Neural cell (in vitro differentiated cells): ENCODE measurements around the gene ANKRD26. TPM values are rescaled to one million over a fixed set of nuclear protein-coding genes. Genes with fewer than 3 reads are reported as not detected.

Experiments used
- H2AFZ ChIP-seq: fragments of 200-600, 300-800 bp; sonication (generic), shearing (Covaris generic); 2 replicates; pipeline ENCODE4 v1.6.0; 2014; ENCODE audit warnings: low read depth, mild to moderate bottlenecking, antibody characterized with exemption, low read length, moderate library complexity
- H3F3A ChIP-seq: fragments of 200-600 bp; shearing (Covaris generic); 2 replicates; pipeline ENCODE4 v1.6.1; 2016; ENCODE audit warnings: mild to moderate bottlenecking, moderate library complexity, mixed read lengths, antibody characterized with exemption, low read length; ENCODE audit not compliant: insufficient read depth, poor library complexity, severe bottlenecking
- H3K27ac ChIP-seq: fragments of 200-600, 300-800 bp; sonication (generic), shearing (Covaris generic); 2 replicates; pipeline ENCODE4 v1.5.1; 2014; ENCODE audit warnings: mild to moderate bottlenecking, low read length, moderate library complexity
- H3K27me3 ChIP-seq: fragments of 300-800, 200-600 bp; sonication (generic), shearing (Covaris generic); 2 replicates; pipeline ENCODE4 v1.6.0; 2014; ENCODE audit warnings: mild to moderate bottlenecking, low read depth, low read length, moderate library complexity; ENCODE audit not compliant: insufficient read depth
- H3K36me3 ChIP-seq: fragments of 300-800, 200-600 bp; sonication (generic), shearing (Covaris generic); 2 replicates; pipeline ENCODE4 v1.5.1; 2014; ENCODE audit warnings: mild to moderate bottlenecking, antibody characterized with exemption, low read length, moderate library complexity; ENCODE audit not compliant: insufficient read depth
- H3K4me2 ChIP-seq: fragments of 300-800, 200-600 bp; sonication (generic), shearing (Covaris generic); 2 replicates; pipeline ENCODE4 v1.6.0; 2014; ENCODE audit warnings: mild to moderate bottlenecking, low read length
- H3K4me3 ChIP-seq: fragments of 300-800, 200-600 bp; sonication (generic), shearing (Covaris generic); 2 replicates; pipeline ENCODE4 v1.5.1; 2014; ENCODE audit warnings: mild to moderate bottlenecking, low read length, moderate library complexity
- H3K79me2 ChIP-seq: fragments of 200-600 bp; shearing (Covaris generic); replicated peaks from 2 replicates; pipeline ENCODE4 v1.6.0; 2014; ENCODE audit warnings: mild to moderate bottlenecking, low read length, moderate library complexity; ENCODE audit not compliant: insufficient read depth
- H3K9ac ChIP-seq: fragments of 300-800, 200-600 bp; sonication (generic), shearing (Covaris generic); 2 replicates; pipeline ENCODE4 v1.6.1; 2016; ENCODE audit warnings: mild to moderate bottlenecking, low read length, mixed read lengths
- H3K9me2 ChIP-seq: fragments of 200-600 bp; shearing (Covaris generic); 2 replicates; pipeline ENCODE4 v1.6.1; 2016; ENCODE audit warnings: mild to moderate bottlenecking, low read length, mixed read lengths; ENCODE audit not compliant: insufficient read depth
- H3K9me3 ChIP-seq: fragments of 200-600, 300-800 bp; sonication (generic), shearing (Covaris generic); 2 replicates; pipeline ENCODE4 v1.6.1; 2016; ENCODE audit warnings: mild to moderate bottlenecking, mixed run types, low read length, moderate library complexity, mixed read lengths
- H4K20me1 ChIP-seq: fragments of 200-600 bp; shearing (Covaris generic); 2 replicates; pipeline ENCODE4 v1.6.1; 2016; ENCODE audit warnings: mild to moderate bottlenecking, mixed run types; ENCODE audit not compliant: insufficient read depth
- CTCF ChIP-seq: fragments of 450-650 bp; IDR thresholded peaks from 2 replicates; pipeline ENCODE4 v1.5.1; 2014; ENCODE audit warnings: antibody characterized with exemption, mild to moderate bottlenecking, moderate library complexity; ENCODE audit not compliant: poor library complexity, severe bottlenecking
- EP300 ChIP-seq: fragments of 450-650 bp; conservative IDR thresholded peaks from 2 replicates; pipeline ENCODE4 v1.6.1; 2014; ENCODE audit warnings: antibody characterized with exemption, mild to moderate bottlenecking, moderate library complexity; ENCODE audit not compliant: poor library complexity, severe bottlenecking
- EZH2 ChIP-seq: fragments of 200-600, 300-800 bp; shearing (Covaris generic), sonication (generic); IDR thresholded peaks from 2 replicates; pipeline ENCODE4 v1.6.1; 2014; ENCODE audit warnings: antibody characterized with exemption, low read length, borderline replicate concordance, mild to moderate bottlenecking; ENCODE audit not compliant: insufficient read depth, poor library complexity, severe bottlenecking
- MXI1 ChIP-seq: fragments of 450-650 bp; conservative IDR thresholded peaks from 2 replicates; pipeline ENCODE4 v1.6.1; 2014; ENCODE audit warnings: antibody characterized with exemption, mild to moderate bottlenecking; ENCODE audit not compliant: poor library complexity, severe bottlenecking
- POLR2AphosphoS5 ChIP-seq: IDR thresholded peaks from 2 replicates; pipeline ENCODE4 v1.6.1; 2012
- RAD21 ChIP-seq: fragments of 450-650 bp; conservative IDR thresholded peaks from 2 replicates; pipeline ENCODE4 v1.6.1; 2014; ENCODE audit warnings: antibody characterized with exemption, mild to moderate bottlenecking, moderate library complexity
- REST ChIP-seq: IDR thresholded peaks from 2 replicates; pipeline ENCODE4 v1.6.1; 2012; ENCODE audit warnings: borderline replicate concordance
- SMC3 ChIP-seq: fragments of 450-650 bp; conservative IDR thresholded peaks from 2 replicates; pipeline ENCODE4 v1.6.1; 2014; ENCODE audit warnings: antibody characterized with exemption, mild to moderate bottlenecking, moderate library complexity; ENCODE audit not compliant: poor library complexity
- TAF1 ChIP-seq: IDR thresholded peaks from 2 replicates; pipeline ENCODE4 v1.6.1; 2012; ENCODE audit warnings: low read depth
- polyA plus RNA-seq: library from polyadenylated mRNA; depleted of rRNA; stranded (reverse); fragments of >200 nt; gene quantifications from 2 replicates; pipeline ENCODE4 v1.2.3, GENCODE V29; 2014

ANKRD26 gene
- polyA plus RNA-seq, 1 donor from 2014 or later, result 14.7 TPM

GRCh38 chr10:27138277-27138676 is 38.0 kb upstream of the ANKRD26 start:
- Histone ChIP-seq H4K20me1 (no peaks in the 10 kb centered on the region), H3F3A (no peaks in the 10 kb centered on the region), H2AFZ (no peak overlapping the region), H3K36me3 (peaks cover 8% of the 10 kb centered on the region), H3K9me3 (no peaks in the 10 kb centered on the region), H3K4me2 (no peak overlapping the region), H3K9ac (no peak overlapping the region), H3K4me3 (no peak overlapping the region), H3K27ac (no peak overlapping the region), H3K79me2 (peaks cover 4% of the 10 kb centered on the region), H3K27me3 (no peaks in the 10 kb centered on the region), H3K9me2 (no peaks in the 10 kb centered on the region)
- TF ChIP-seq RAD21, result no peak
- no peak for TF ChIP-seq EZH2
- no peak for TF ChIP-seq EP300
- TF ChIP-seq POLR2AphosphoS5, result no peak
- no peak for TF ChIP-seq REST
- no peak for TF ChIP-seq SMC3
- TF ChIP-seq MXI1, result no peak
- no peak for TF ChIP-seq CTCF
- no peak for TF ChIP-seq TAF1

- Histone ChIP-seq H3K4me2 (no peak overlapping the region), H3K9me2 (no peaks in the 10 kb centered on the region), H3K9ac (no peak overlapping the region), H3K27me3 (no peaks in the 10 kb centered on the region), H3K9me3 (no peaks in the 10 kb centered on the region), H3K27ac (no peak overlapping the region), H3K4me3 (no peak overlapping the region), H3K36me3 (peaks cover 17% of the 10 kb centered on the region), H4K20me1 (no peaks in the 10 kb centered on the region), H3F3A (no peaks in the 10 kb centered on the region), H3K79me2 (peaks cover 4% of the 10 kb centered on the region), H2AFZ (no peak overlapping the region)
- TF ChIP-seq REST, result no peak
- no peak for TF ChIP-seq CTCF
- TF ChIP-seq EZH2, result no peak
- TF ChIP-seq POLR2AphosphoS5, result no peak
- TF ChIP-seq EP300, result no peak
- no peak for TF ChIP-seq MXI1
- TF ChIP-seq TAF1, result no peak
- no peak for TF ChIP-seq SMC3
- no peak for TF ChIP-seq RAD21
Measured at GRCh38 chr10:27134371-27134770, 34.1 kb upstream of the ANKRD26 start.
